OCI-LY7 (cell line): Measurements from ENCODE around the gene FOXO3.

ENCODE experiments used
- CTCF ChIP-seq: fragments of 200-600 bp; sonication (generic); conservative IDR thresholded peaks from 2 replicates; pipeline ENCODE4 v1.5.1; 2014; ENCODE audit warnings: mild to moderate bottlenecking, antibody characterized with exemption, low read length, moderate library complexity, mixed read lengths
- EZH2phosphoT487 ChIP-seq: fragments of 200-600 bp; sonication (generic); IDR thresholded peaks from 2 replicates; pipeline ENCODE4 v1.6.1; 2018; ENCODE audit warnings: low read depth, borderline replicate concordance, mild to moderate bottlenecking, mixed run types, antibody characterized with exemption, low read length, moderate library complexity, mixed read lengths

GRCh38 chr6:108660251-108660650, 99.5 kb downstream of the FOXO3 start:
- TF ChIP-seq CTCF (no peak), EZH2phosphoT487 (no peak)
